Endothelial cell of umbilical vein (primary cell): Measurements from ENCODE around the gene GRAMD1B. TPM values are rescaled to one million over a fixed set of nuclear protein-coding genes. Genes with fewer than 3 reads are reported as not detected.
"Not testable (repeated sequence)": the region's sequence is repeated elsewhere in the genome, so short reads cannot be mapped to it uniquely, and the experiment has no call there.

Experiments used
- BruUV-seq: library from RNA; stranded (reverse); fragments of 400-500 nt; replicated peaks from 2 replicates; lab custom pipeline; 2021; lab: Mats Ljungman, UMichigan
- CTCF ChIA-PET: fragments of 300-600, 350-600 bp; sonication (Branson Sonifier 250); formaldehyde crosslinking; loops from one replicate; lab custom pipeline; 2021; ENCODE audit warnings: antibody characterized with exemption, inconsistent platforms; lab: Charles Lee
- POLR2A ChIA-PET: fragments of 300-600, 350-600 bp; sonication (Branson Sonifier 250); formaldehyde crosslinking; loops from one replicate; lab custom pipeline; 2021; ENCODE audit warnings: antibody characterized with exemption, inconsistent platforms; lab: Charles Lee
- DNase-seq: peaks from one replicate; pipeline ENCODE4 v3.0.0-alpha.2; 2011; ENCODE audit warnings: low read depth, low spot score
- FAIRE-seq: peaks from 2 replicates; lab custom pipeline; 2011; peaks lifted over from hg19 to GRCh38; lab: Jason Lieb, UNC
- H2AFZ ChIP-seq: 2 replicates; pipeline ENCODE4 v1.6.0; 2012; ENCODE audit warnings: low read depth, low read length, control low read depth, inconsistent platforms
- H3K27ac ChIP-seq: 2 replicates; pipeline ENCODE4 v1.5.1; 2011; ENCODE audit warnings: low read depth, mild to moderate bottlenecking, control low read depth, low read length, moderate library complexity; ENCODE audit not compliant: insufficient read depth
- H3K27me3 ChIP-seq, 2 experiments: 2 replicates each; pipeline versions ENCODE4 v1.6.0 to v1.6.1; 2011; ENCODE audit warnings: low read length in 2 of 2, mixed read lengths in 1 of 2; ENCODE audit not compliant: control insufficient read depth in 2 of 2, insufficient read depth in 2 of 2
- H3K36me3 ChIP-seq, 2 experiments: 2 replicates in 1 of 2; 3 replicates in 1 of 2; pipeline ENCODE4 v1.5.1; 2011; ENCODE audit warnings: low read length in 2 of 2, mild to moderate bottlenecking in 1 of 2, moderate library complexity in 1 of 2; ENCODE audit not compliant: control insufficient read depth in 2 of 2, insufficient read depth in 2 of 2; ENCODE audit errors: extremely low read depth in 1 of 2
- H3K4me1 ChIP-seq: 3 replicates; pipeline ENCODE4 v1.5.1; 2011; ENCODE audit warnings: mild to moderate bottlenecking, low read length; ENCODE audit not compliant: control insufficient read depth, insufficient read depth; ENCODE audit errors: extremely low read depth
- H3K4me2 ChIP-seq: 2 replicates; pipeline ENCODE4 v1.6.1; 2011; ENCODE audit warnings: low read length, control low read depth, mixed read lengths; ENCODE audit not compliant: insufficient read depth
- H3K4me3 ChIP-seq, 3 experiments: fragments of 200-600 bp in 1 of 3; sonication (generic), shearing (Covaris generic) in 1 of 3; replicated peaks in 1 of 3; 2 replicates each; pipeline ENCODE4 v1.5.1; 2011 to 2016; ENCODE audit warnings: control low read depth in 3 of 3, low read length in 3 of 3, mild to moderate bottlenecking in 2 of 3, inconsistent platforms in 1 of 3, low read depth in 1 of 3, moderate library complexity in 1 of 3; ENCODE audit not compliant: insufficient read depth in 1 of 3
- H3K79me2 ChIP-seq: 2 replicates; pipeline ENCODE4 v1.6.0; 2012; ENCODE audit warnings: low read length, inconsistent platforms; ENCODE audit not compliant: control insufficient read depth, insufficient read depth
- H3K9ac ChIP-seq: replicated peaks from 2 replicates; pipeline ENCODE3; 2011; ENCODE audit warnings: low read length, control low read depth; ENCODE audit not compliant: insufficient read depth; ENCODE audit errors: extremely low read depth
- H3K9me1 ChIP-seq: replicated peaks from 3 replicates; pipeline ENCODE4 v1.6.0; 2011; ENCODE audit warnings: mild to moderate bottlenecking, low read length; ENCODE audit not compliant: control insufficient read depth, insufficient read depth; ENCODE audit errors: extremely low read depth
- H3K9me3 ChIP-seq: replicated peaks from 2 replicates; pipeline ENCODE4 v1.5.1; 2012; ENCODE audit warnings: low read length, inconsistent platforms; ENCODE audit not compliant: control insufficient read depth, insufficient read depth
- H4K20me1 ChIP-seq: replicated peaks from 2 replicates; pipeline ENCODE3; 2011; ENCODE audit warnings: mild to moderate bottlenecking, low read length; ENCODE audit not compliant: control insufficient read depth, insufficient read depth; ENCODE audit errors: extremely low read depth
- EZH2 ChIP-seq: IDR thresholded peaks from 2 replicates; pipeline ENCODE4 v1.6.1; 2012; ENCODE audit warnings: borderline replicate concordance, low read depth, mild to moderate bottlenecking, moderate library complexity, low read length, inconsistent platforms; ENCODE audit not compliant: severe bottlenecking
- GATA2 ChIP-seq: IDR thresholded peaks from 2 replicates; pipeline ENCODE4 v1.7.0; 2011; ENCODE audit warnings: low read depth, mild to moderate bottlenecking, moderate library complexity, mixed read lengths, low read length; ENCODE audit not compliant: insufficient read length, insufficient read depth
- MYC ChIP-seq: IDR thresholded peaks from one replicate; pipeline ENCODE4 v1.6.1; 2011; ENCODE audit warnings: mild to moderate bottlenecking, low read depth, low read length
- POLR2AphosphoS5 ChIP-seq: IDR thresholded peaks from 2 replicates; pipeline ENCODE4 v1.6.1; 2012; ENCODE audit warnings: low read depth, mild to moderate bottlenecking, control low read depth, low read length, moderate library complexity; ENCODE audit not compliant: insufficient read depth
- dilution Hi-C: fragments of 300-500 bp; cut with MboI; formaldehyde crosslinking; loops from one replicate; pipeline ENCODE4 v1.15.0; 2019; ENCODE audit warnings: low sequenced_read_pairs; ENCODE audit not compliant: extremely low pct_ligation_motif_present
- intact Hi-C: fragments of 100-400 bp; cut with micrococcal nuclease; formaldehyde crosslinking; loops from one replicate; pipeline ENCODE4 v1.10.0; 2022
- polyA plus RNA-seq, 4 experiments: library from polyadenylated mRNA; depleted of rRNA in 3 of 4; stranded (reverse) in 3 of 4; unstranded in 1 of 4; fragments of >200 nt; gene quantifications; 2 replicates each; pipeline versions ENCODE4 v1.2.1 to v1.2.3, GENCODE V29; 2011 to 2012; ENCODE audit warnings: missing spikeins in 1 of 4
- total RNA-seq: library from RNA; stranded (reverse); gene quantifications from 2 replicates; pipeline ENCODE4 v1.2.3, GENCODE V29; 2021

Gene GRAMD1B
- total and polyA plus RNA-seq, 2 donors (not counting 3 experiments of a cell fraction or from before 2014, with no cell fraction given), result 5.1 to 11.1 TPM

GRCh38 chr11:123519797-123520193 is 89.7 kb downstream of the GRAMD1B start:
- BruUV-seq, result no TSS peak
- no peaks in the 10 kb centered on the region for H3K9me1 ChIP-seq
- ChIA-PET CTCF (interaction anchor here (0.9 to 3.3 kb wide), 15 partner anchors 9 to 417 kb away, joined by 3 to 24 read pairs (median 5); no protein-coding TSS in a partner anchor), POLR2A (no interaction called here)
- dilution Hi-C loops (no loop called here), intact Hi-C loops (no loop called here)
- DNase-seq (no peak), FAIRE-seq (no peak)
- no peak overlapping the region for H2AFZ ChIP-seq
- peaks cover 0 to 3% of the 10 kb centered on the region in 2 experiments for H3K27me3 ChIP-seq
- H3K9ac ChIP-seq, result no peak overlapping the region
- no peak overlapping the region for H3K4me3 ChIP-seq
- no peak overlapping the region for H3K4me2 ChIP-seq
- H3K4me1 ChIP-seq, result no peaks in the 10 kb centered on the region
- no peak overlapping the region for H3K27ac ChIP-seq
- H3K9me3 ChIP-seq, result no peaks in the 10 kb centered on the region
- H3K79me2 ChIP-seq, result no peaks in the 10 kb centered on the region
- TF ChIP-seq POLR2AphosphoS5 (no peak), MYC (no peak), EZH2 (no peak), GATA2 (no peak)
- no peaks in the 10 kb centered on the region for H4K20me1 ChIP-seq
- H3K36me3 ChIP-seq, result no peaks in the 10 kb centered on the region

- H3K36me3 ChIP-seq, H3K9ac ChIP-seq, BruUV-seq, H3K4me2 ChIP-seq, H2AFZ ChIP-seq, H3K9me3 ChIP-seq, FAIRE-seq, intact Hi-C loops, H3K9me1 ChIP-seq, dilution Hi-C loops, DNase-seq, H3K27me3 ChIP-seq, H3K4me3 ChIP-seq, H3K4me1 ChIP-seq, H4K20me1 ChIP-seq, POLR2A ChIA-PET, H3K79me2 ChIP-seq, H3K27ac ChIP-seq: not testable (repeated sequence)
- CTCF ChIA-PET, result interaction anchor here (0.9 to 3.3 kb wide), 11 partner anchors 9 to 417 kb away, joined by 3 to 24 read pairs (median 5); no protein-coding TSS in a partner anchor
Measured at GRCh38 chr11:123520476-123520875, 90.4 kb downstream of the GRAMD1B start.
